ENCODE results near the gene ITGAD. TPM values are rescaled to one million over a fixed set of nuclear protein-coding genes. Genes with fewer than 3 reads are reported as not detected.
A peak's percentile ranks its signal among the peaks of the same experiment; 100 is the strongest.

The ITGAD gene
- total and polyA plus RNA-seq, 2 of the 8 experiments (the other 6 are each of a cell fraction or from before 2014, with no cell fraction given) = 0.06 TPM; not detected in 1

- H2BK20ac ChIP-seq (ENCODE audit: low read length) = no peak within 1 kb of the TSS
- H2BK120ac ChIP-seq (replicated peaks; ENCODE audit: low read depth, low read length) = no peak within 1 kb of the TSS
- no peak within 1 kb of the TSS; the same call in 1 of the 2 replicates for H2AFZ ChIP-seq (ENCODE audit: low read length)
- no peaks in the 10 kb centered on the region for H3K23me2 ChIP-seq (ENCODE audit: low read depth, low read length)
- H3K79me1 ChIP-seq (ENCODE audit: low read depth, low read length) = no peaks in the 10 kb centered on the region
- no peak within 1 kb of the TSS for H3K4me3 ChIP-seq (ENCODE audit: extremely low read depth in 1 of 4, insufficient read depth in 2 of 4, low read depth in 3 of 4, low read length in 4 of 4)
- no peak for FAIRE-seq
- H3K36me3 ChIP-seq (ENCODE audit: control insufficient read depth in 2 of 4, insufficient read depth in 4 of 4, low read length in 3 of 4) = no peaks in the 10 kb centered on the region
- H3K9ac ChIP-seq (replicated peaks in 1 of 4; ENCODE audit: extremely low read depth in 1 of 4, low read depth in 3 of 4, low read length in 3 of 4) = no peak within 1 kb of the TSS
- H3K4me1 ChIP-seq (replicated peaks in 1 of 4; ENCODE audit: control insufficient read depth in 3 of 4, insufficient read depth in 4 of 4, low read length in 3 of 4) = 0 out of 7 replicates have a peak, but pooled peaks cover 0 to 4% (median 1%) of the 10 kb centered on the region in 4 experiments
- no peak within 1 kb of the TSS for H4K5ac ChIP-seq (ENCODE audit: insufficient read length, low read depth, low read length)
- no peak within 1 kb of the TSS for H3K27ac ChIP-seq (ENCODE audit: low read depth, low read length)
- no peak within 1 kb of the TSS; the same call in 1 of the 2 replicates for H2AK5ac ChIP-seq (ENCODE audit: low read depth, low read length)
- no peak within 1 kb of the TSS for H3K23ac ChIP-seq (ENCODE audit: insufficient read length)
- H2BK15ac ChIP-seq (ENCODE audit: low read length) = no peak within 1 kb of the TSS
- H4K20me1 ChIP-seq (replicated peaks in 1 of 2; ENCODE audit: control insufficient read depth in 1 of 2, insufficient read depth in 2 of 2, low read length in 2 of 2) = no peaks in the 10 kb centered on the region
- H3K14ac ChIP-seq (ENCODE audit: insufficient read length) = no peak within 1 kb of the TSS
- ChIA-PET CTCF (ENCODE audit: partially characterized antibody) (interaction anchor here (0.6 to 2.7 kb wide), 2 partner anchors 28 to 370 kb away, joined by 3 to 7 read pairs; partner anchors contain the start of gene HSD3B7), POLR2A (ENCODE audit: partially characterized antibody) (no interaction called here)
- H2BK12ac ChIP-seq (ENCODE audit: low read depth, low read length) = no peak within 1 kb of the TSS
- H4K8ac ChIP-seq (ENCODE audit: extremely low read depth, insufficient read depth, low read length) = no peak within 1 kb of the TSS
- no peaks in the 10 kb centered on the region for H3K79me2 ChIP-seq (ENCODE audit: control insufficient read depth in 1 of 2, insufficient read depth in 2 of 2, low read length in 2 of 2)
- 76% methylated on average over 10 of the region's 10 CpGs; no CpG with 5 or more reads in 1 of the 2 experiments for WGBS, 2 experiments (ENCODE audit: extremely low coverage in 1 of 2, insufficient coverage in 1 of 2, insufficient read length in 1 of 2, insufficient replicate concordance in 2 of 2, low coverage in 1 of 2, low lambda C conversion rate in 2 of 2, missing lambda C conversion rate in 1 of 2)
- H4K91ac ChIP-seq (replicated peaks; ENCODE audit: insufficient read length, low read length) = no peak within 1 kb of the TSS
- no peak within 1 kb of the TSS for H3K4me2 ChIP-seq (ENCODE audit: insufficient read depth in 1 of 2, low read depth in 2 of 2, low read length in 2 of 2)
- no peak for DNase-seq (ENCODE audit: low read depth in 1 of 2, low spot score in 2 of 2)
- H3K18ac ChIP-seq (ENCODE audit: extremely low read depth, low read length) = no peak within 1 kb of the TSS; the same call in 1 of the 2 replicates
- H2BK5ac ChIP-seq (ENCODE audit: low read depth, low read length) = peak within 1 kb of the TSS; percentile 35; the same call in 1 of the 2 replicates
- no peaks in the 10 kb centered on the region; a peak in 1 of 7 replicates for H3K27me3 ChIP-seq (replicated peaks in 1 of 4; ENCODE audit: control insufficient read depth in 3 of 4, extremely low read depth in 1 of 4, insufficient read depth in 3 of 4, low read length in 3 of 4)
- H3K56ac ChIP-seq (replicated peaks; ENCODE audit: insufficient read length, low read depth, low read length) = no peak within 1 kb of the TSS
- no peaks in the 10 kb centered on the region for H3K9me3 ChIP-seq (ENCODE audit: insufficient read depth in 2 of 2, low read depth in 1 of 2, low read length in 1 of 2)
- H3K4ac ChIP-seq (replicated peaks; ENCODE audit: insufficient read length, low read depth, low read length) = peak within 1 kb of the TSS; percentile 51
- TF ChIP-seq HDAC2 (IDR thresholded peaks at IDR 0.05; ENCODE audit: borderline replicate concordance in 1 of 2, low read depth in 2 of 2, low read length in 2 of 2) (no peak), SP4 (IDR thresholded peaks at IDR 0.05; ENCODE audit: low read length) (no peak), RNF2 (IDR thresholded peaks at IDR 0.05; ENCODE audit: borderline replicate concordance, low read depth, low read length, missing control alignments, poor library complexity, severe bottlenecking) (no peak), ASH2L (IDR thresholded peaks at IDR 0.05; ENCODE audit: low read length) (no peak), CBX8 (IDR thresholded peaks at IDR 0.05; ENCODE audit: borderline replicate concordance, low read depth, low read length) (no peak), FOSL1 (IDR thresholded peaks at IDR 0.05; ENCODE audit: insufficient read depth, low read depth, low read length) (no peak), CHD1 (IDR thresholded peaks at IDR 0.05; ENCODE audit: low read depth, low read length) (no peak), CHD2 (IDR thresholded peaks at IDR 0.05; ENCODE audit: low read length) (no peak), KDM4A (IDR thresholded peaks at IDR 0.05; ENCODE audit: low read depth, low read length, severe bottlenecking) (no peak), RXRA (IDR thresholded peaks at IDR 0.05; ENCODE audit: insufficient read depth, low read depth, low read length) (no peak), SP2 (IDR thresholded peaks at IDR 0.05; ENCODE audit: low read length) (no peak)
Measured at GRCh38 chr16:31354394-31355291, 38.5 kb upstream of the ITGAD start, which contains the start of gene ITGAX. Gene ITGAX, plus strand, starts transcription at chr16:31355176. Its CDS starts 79 bp downstream, at chr16:31355255.

Data from H1 (cell line).